Panc1 (cell line): ENCODE measurements around the gene COA5. TPM values are rescaled to one million over a fixed set of nuclear protein-coding genes. Genes with fewer than 3 reads are reported as not detected.

Experiments
- ATAC-seq: fragments of 200-7000 bp; cut with Tn5 transposase; 2 replicates; pipeline ENCODE4 v1.9.1; 2020; ENCODE audit warnings: mild to moderate bottlenecking, moderate library complexity
- BruUV-seq: library from RNA; stranded (reverse); fragments of 400-500 nt; replicated peaks from 2 replicates; lab custom pipeline; 2021; lab: Mats Ljungman, UMichigan
- CTCF ChIA-PET: fragments of 300-600 bp; sonication (Branson Sonifier 250); formaldehyde crosslinking; loops from one replicate; lab custom pipeline; 2022; ENCODE audit warnings: antibody characterized with exemption; lab: Charles Lee
- POLR2A ChIA-PET: fragments of 300-600 bp; sonication (Branson Sonifier 250); formaldehyde crosslinking; loops from one replicate; lab custom pipeline; 2022; ENCODE audit warnings: antibody characterized with exemption; lab: Charles Lee
- DNase-seq: peaks from one replicate; pipeline ENCODE4 v3.0.0-alpha.2; 2010; ENCODE audit warnings: low read depth, low spot score
- H3K27ac ChIP-seq: 2 replicates; pipeline ENCODE4 v1.5.1; 2011; ENCODE audit warnings: mild to moderate bottlenecking, low read length, inconsistent platforms
- H3K27me3 ChIP-seq: fragments of 200-500 bp; sonication (Bioruptor generic); 2 replicates; pipeline ENCODE4 v1.6.0; 2014; ENCODE audit warnings: low read length, inconsistent platforms; ENCODE audit not compliant: control insufficient read depth, insufficient read depth
- H3K36me3 ChIP-seq: fragments of 200-500 bp; sonication (Bioruptor generic); 2 replicates; pipeline ENCODE4 v1.5.1; 2014; ENCODE audit warnings: inconsistent platforms, mild to moderate bottlenecking, low read length, moderate library complexity; ENCODE audit not compliant: control insufficient read depth, insufficient read depth
- H3K4me1 ChIP-seq: 2 replicates; pipeline ENCODE4 v1.5.1; 2011; ENCODE audit warnings: inconsistent platforms, mild to moderate bottlenecking, low read length, moderate library complexity; ENCODE audit not compliant: control insufficient read depth, insufficient read depth
- H3K4me3 ChIP-seq, 2 experiments: 2 replicates each; pipeline ENCODE4 v1.5.1; 2011 to 2012; ENCODE audit warnings: low read depth in 2 of 2, low read length in 2 of 2, mild to moderate bottlenecking in 2 of 2, inconsistent platforms in 1 of 2, moderate library complexity in 1 of 2
- H3K9me3 ChIP-seq: fragments of 200-500 bp; sonication (Bioruptor generic); 2 replicates; pipeline ENCODE4 v1.5.1; 2014; ENCODE audit warnings: low read depth, mild to moderate bottlenecking, inconsistent platforms, low read length, moderate library complexity; ENCODE audit not compliant: control insufficient read depth, insufficient read depth
- POLR2AphosphoS5 ChIP-seq: IDR thresholded peaks from 2 replicates; pipeline ENCODE4 v1.6.1; 2012; ENCODE audit warnings: mild to moderate bottlenecking, low read depth, low read length, moderate library complexity
- SIN3A ChIP-seq: IDR thresholded peaks from 2 replicates; pipeline ENCODE4 v1.6.1; 2012; ENCODE audit warnings: low read depth, mild to moderate bottlenecking, low read length, moderate library complexity, borderline replicate concordance; ENCODE audit not compliant: insufficient read depth
- TCF7L2 ChIP-seq: IDR thresholded peaks from 2 replicates; pipeline ENCODE4 v1.6.1; 2011; ENCODE audit warnings: mild to moderate bottlenecking, low read depth, low read length, inconsistent platforms
- in situ Hi-C: cut with HindIII; loops from 2 replicates; pipeline ENCODE4 v1.10.0; 2016; ENCODE audit warnings: low sequenced_read_pairs, low pct_unique_long_range_greater_than_20kb
- intact Hi-C: fragments of 100-400 bp; cut with micrococcal nuclease; formaldehyde crosslinking; loops from one replicate; pipeline ENCODE4 v1.10.0; 2022; ENCODE audit not compliant: unreplicated experiment
- total RNA-seq: library from RNA; stranded (reverse); gene quantifications from one replicate; pipeline ENCODE4 v1.2.1, GENCODE V29; 2021; ENCODE audit not compliant: unreplicated experiment
- TF ChIP-seq, protein P1 (sequence below): fragments of 450-650 bp; IDR thresholded peaks from 2 replicates; pipeline ENCODE4 v1.5.1; 2017; ENCODE audit warnings: mild to moderate bottlenecking
- TF ChIP-seq, protein P2 (sequence below), 2 experiments: IDR thresholded peaks; 2 replicates each; pipeline ENCODE4 v1.6.1; 2011 to 2012; ENCODE audit warnings: low read depth in 2 of 2, control low read depth in 1 of 2, low read length in 1 of 2, mild to moderate bottlenecking in 1 of 2, moderate library complexity in 1 of 2; ENCODE audit not compliant: insufficient read depth in 1 of 2

Gene COA5
- total RNA-seq, 1 experiment from 2014 or later = 20.6 TPM

DNA sequence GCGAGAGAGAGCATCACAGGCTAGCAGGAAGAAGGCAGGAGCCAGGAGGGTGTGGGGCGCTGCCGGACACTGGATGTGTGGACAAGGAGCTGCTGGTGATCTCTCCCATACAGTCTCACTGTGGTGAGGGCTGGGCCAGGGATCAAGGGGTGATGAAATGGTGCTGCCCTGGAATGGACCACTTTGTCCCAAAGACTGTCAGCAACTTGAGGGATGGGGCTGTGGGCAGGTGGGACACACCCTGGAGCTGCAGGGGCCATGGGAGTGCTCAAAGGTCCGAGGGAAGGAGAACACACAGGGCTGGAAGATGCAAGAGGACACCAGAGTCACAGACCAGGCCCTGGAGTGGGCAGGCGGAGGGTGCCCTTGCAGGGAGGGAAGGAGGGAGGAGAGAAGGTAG is 38.0 kb downstream of the COA5 start:
- H3K4me3 ChIP-seq = no peak overlapping the region
- H3K4me1 ChIP-seq = no peaks in the 10 kb centered on the region
- H3K36me3 ChIP-seq = no peaks in the 10 kb centered on the region
- DNase-seq (no peak), ATAC-seq (no peak)
- TF ChIP-seq TCF7L2 (no peak), SIN3A (no peak), POLR2AphosphoS5 (no peak)
- TF ChIP-seq, protein P1, sequence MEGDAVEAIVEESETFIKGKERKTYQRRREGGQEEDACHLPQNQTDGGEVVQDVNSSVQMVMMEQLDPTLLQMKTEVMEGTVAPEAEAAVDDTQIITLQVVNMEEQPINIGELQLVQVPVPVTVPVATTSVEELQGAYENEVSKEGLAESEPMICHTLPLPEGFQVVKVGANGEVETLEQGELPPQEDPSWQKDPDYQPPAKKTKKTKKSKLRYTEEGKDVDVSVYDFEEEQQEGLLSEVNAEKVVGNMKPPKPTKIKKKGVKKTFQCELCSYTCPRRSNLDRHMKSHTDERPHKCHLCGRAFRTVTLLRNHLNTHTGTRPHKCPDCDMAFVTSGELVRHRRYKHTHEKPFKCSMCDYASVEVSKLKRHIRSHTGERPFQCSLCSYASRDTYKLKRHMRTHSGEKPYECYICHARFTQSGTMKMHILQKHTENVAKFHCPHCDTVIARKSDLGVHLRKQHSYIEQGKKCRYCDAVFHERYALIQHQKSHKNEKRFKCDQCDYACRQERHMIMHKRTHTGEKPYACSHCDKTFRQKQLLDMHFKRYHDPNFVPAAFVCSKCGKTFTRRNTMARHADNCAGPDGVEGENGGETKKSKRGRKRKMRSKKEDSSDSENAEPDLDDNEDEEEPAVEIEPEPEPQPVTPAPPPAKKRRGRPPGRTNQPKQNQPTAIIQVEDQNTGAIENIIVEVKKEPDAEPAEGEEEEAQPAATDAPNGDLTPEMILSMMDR = no peak
- TF ChIP-seq, protein P2, sequence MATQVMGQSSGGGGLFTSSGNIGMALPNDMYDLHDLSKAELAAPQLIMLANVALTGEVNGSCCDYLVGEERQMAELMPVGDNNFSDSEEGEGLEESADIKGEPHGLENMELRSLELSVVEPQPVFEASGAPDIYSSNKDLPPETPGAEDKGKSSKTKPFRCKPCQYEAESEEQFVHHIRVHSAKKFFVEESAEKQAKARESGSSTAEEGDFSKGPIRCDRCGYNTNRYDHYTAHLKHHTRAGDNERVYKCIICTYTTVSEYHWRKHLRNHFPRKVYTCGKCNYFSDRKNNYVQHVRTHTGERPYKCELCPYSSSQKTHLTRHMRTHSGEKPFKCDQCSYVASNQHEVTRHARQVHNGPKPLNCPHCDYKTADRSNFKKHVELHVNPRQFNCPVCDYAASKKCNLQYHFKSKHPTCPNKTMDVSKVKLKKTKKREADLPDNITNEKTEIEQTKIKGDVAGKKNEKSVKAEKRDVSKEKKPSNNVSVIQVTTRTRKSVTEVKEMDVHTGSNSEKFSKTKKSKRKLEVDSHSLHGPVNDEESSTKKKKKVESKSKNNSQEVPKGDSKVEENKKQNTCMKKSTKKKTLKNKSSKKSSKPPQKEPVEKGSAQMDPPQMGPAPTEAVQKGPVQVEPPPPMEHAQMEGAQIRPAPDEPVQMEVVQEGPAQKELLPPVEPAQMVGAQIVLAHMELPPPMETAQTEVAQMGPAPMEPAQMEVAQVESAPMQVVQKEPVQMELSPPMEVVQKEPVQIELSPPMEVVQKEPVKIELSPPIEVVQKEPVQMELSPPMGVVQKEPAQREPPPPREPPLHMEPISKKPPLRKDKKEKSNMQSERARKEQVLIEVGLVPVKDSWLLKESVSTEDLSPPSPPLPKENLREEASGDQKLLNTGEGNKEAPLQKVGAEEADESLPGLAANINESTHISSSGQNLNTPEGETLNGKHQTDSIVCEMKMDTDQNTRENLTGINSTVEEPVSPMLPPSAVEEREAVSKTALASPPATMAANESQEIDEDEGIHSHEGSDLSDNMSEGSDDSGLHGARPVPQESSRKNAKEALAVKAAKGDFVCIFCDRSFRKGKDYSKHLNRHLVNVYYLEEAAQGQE (IDR thresholded peaks at IDR 0.05; ENCODE audit: insufficient read depth in 1 of 2, low read depth in 2 of 2, low read length in 1 of 2) = no peak
- no TSS peak for BruUV-seq
- no peak overlapping the region for H3K27ac ChIP-seq
- CTCF ChIA-PET = no interaction called here
- intact Hi-C loops (no loop called here), in situ Hi-C loops (no loop called here)
- H3K9me3 ChIP-seq = no peaks in the 10 kb centered on the region
- H3K27me3 ChIP-seq = no peaks in the 10 kb centered on the region
- POLR2A ChIA-PET = no interaction called here

DNA sequence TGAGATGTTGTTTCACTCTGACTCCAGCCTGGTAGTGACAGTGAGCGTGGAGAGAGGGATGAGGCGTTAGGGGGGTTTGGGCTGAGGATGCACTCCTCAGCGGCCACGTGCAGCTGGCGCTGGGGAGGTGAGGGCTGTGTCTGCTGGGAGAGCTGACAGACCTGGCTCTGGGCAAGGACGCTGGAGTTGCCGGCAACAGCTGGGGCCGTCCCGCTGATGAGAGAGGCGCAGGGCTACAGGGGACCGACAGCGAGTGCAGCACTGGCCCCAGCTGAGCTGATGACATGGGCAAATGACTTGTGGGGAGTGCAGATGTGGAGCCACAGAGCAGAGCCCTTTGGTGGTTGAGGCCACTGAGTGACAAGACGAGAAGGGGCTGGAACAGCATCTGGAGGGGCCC is 38.4 kb downstream of the COA5 start:
- in situ Hi-C loops (no loop called here), intact Hi-C loops (no loop called here)
- Histone ChIP-seq H3K36me3 (no peaks in the 10 kb centered on the region), H3K27ac (no peak overlapping the region), H3K4me1 (no peaks in the 10 kb centered on the region), H3K4me3 (no peak overlapping the region), H3K27me3 (no peaks in the 10 kb centered on the region), H3K9me3 (no peaks in the 10 kb centered on the region)
- TF ChIP-seq TCF7L2 = no peak
- TF ChIP-seq, protein P2 (IDR thresholded peaks at IDR 0.05; ENCODE audit: insufficient read depth in 1 of 2, low read depth in 2 of 2, low read length in 1 of 2) = no peak
- no peak for TF ChIP-seq SIN3A
- TF ChIP-seq, protein P1 = no peak
- no peak for TF ChIP-seq POLR2AphosphoS5
- ChIA-PET POLR2A (no interaction called here), CTCF (no interaction called here)
- BruUV-seq = no TSS peak
- ATAC-seq = no peak
- no peak for DNase-seq
